Measurements from ENCODE around the gene SLC13A3.

Gene SLC13A3

DNA sequence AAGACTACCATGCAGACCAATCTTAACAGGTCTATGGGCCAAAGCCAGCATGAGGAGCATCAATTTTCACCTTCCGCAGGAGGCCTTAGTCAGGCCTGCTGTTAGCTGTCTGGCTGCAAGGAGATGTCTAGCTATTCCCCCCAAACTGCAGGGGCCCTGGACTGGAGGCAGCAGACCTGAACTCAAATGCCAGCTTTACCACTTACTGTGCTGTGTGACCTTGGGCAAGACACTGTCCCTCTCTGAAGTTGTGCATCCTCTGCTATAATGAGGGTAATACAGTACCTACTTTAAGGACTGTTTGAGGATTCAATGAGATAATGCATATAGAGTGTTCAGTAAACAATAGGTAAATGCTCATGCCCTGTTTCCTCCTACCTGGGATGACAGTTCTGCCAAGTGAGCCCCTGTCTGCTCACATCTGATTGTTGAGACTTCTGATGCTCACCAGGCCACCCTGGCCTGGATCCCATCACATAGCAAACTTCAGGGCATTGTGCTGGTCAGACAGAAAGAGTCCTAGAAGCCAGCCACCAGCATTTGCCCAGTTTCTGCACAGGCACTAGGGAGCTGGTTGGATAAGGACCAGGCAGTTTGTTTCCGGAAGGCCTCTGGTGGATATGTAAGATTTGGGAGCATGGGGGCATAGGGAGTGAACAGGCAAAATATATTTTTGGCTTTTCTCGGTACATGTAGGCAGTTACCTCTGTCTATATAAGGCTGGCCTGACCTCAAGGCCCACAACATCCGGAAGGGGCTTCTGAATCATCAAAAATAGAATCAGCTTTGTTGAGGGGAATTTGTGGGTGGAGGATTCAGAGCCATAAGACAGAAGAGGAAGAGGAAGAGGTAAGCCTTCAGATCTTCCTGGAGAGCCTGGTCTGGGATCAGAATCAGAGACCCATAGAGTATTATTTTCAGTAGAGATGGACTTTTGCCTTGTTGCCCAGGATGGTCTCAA lies 98.5 kb downstream of the SLC13A3 start:
- no peak for DNase-seq

DNA sequence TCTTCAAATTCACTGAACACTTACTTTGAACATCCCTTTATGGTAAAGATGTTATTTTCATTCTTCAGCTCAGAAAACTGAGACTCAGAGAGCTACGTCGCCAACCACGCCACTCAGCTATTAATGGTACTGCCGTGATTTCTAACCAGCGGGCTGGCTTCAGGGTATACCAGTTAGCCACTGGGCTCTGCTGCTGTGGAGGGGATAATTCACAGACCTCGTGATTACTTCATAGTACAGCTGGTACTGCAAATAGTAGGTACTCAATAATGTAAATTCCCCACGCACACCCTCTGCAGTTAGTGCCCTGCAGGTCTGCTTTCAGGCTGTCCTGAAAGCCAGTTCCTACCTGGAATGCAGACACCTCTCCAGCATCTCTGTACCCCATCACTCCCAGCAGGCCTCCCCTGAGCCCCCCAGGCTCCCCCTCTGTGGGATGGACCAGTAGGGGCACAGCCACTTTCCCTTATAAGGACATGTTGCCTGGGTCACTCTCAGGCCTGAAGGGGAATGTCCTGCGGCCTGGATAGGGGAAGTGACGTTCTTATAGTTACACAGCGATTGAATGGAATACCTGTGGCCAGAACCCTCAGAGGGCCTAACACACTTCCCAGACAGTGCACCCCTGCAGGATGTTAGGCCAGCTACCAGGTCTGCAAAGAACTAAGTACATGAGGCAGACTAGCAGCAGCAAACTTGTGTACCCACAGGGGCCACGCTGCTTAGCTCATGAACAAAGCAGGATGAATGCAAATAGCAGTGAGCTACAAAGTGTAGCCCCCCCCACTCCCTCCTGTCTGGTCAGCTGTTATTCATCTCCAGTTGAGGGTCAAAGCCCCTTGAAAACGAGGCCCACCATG lies 99.5 kb downstream of the SLC13A3 start:
- no peak for DNase-seq

DNA sequence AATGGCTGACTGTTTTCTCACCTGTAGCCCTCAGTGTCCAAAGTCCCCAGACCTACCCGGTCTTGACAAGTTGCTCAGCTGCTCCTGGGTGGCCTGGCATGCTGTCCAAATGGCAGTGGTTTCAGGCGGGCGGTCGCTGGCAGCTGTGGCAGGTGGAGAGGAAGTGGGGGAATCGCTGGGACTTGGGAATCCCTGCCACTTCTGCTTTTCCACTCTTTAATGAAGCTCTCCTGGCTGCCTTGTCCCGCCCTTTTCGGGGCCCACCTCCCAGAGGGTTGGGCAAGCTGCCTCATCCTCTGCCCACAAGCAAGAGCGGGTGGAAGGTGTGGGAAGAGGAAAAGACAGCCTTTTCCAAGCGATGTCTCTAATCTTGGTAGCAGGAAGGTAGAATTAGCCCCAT lies 100.8 kb downstream of the SLC13A3 start, which contains the start of gene OCSTAMP:
Gene OCSTAMP, minus strand, starts transcription at position 194 of the 400 bp plus-strand sequence. Its CDS starts 94 bp downstream, at position 100.
- no peak for DNase-seq

DNA sequence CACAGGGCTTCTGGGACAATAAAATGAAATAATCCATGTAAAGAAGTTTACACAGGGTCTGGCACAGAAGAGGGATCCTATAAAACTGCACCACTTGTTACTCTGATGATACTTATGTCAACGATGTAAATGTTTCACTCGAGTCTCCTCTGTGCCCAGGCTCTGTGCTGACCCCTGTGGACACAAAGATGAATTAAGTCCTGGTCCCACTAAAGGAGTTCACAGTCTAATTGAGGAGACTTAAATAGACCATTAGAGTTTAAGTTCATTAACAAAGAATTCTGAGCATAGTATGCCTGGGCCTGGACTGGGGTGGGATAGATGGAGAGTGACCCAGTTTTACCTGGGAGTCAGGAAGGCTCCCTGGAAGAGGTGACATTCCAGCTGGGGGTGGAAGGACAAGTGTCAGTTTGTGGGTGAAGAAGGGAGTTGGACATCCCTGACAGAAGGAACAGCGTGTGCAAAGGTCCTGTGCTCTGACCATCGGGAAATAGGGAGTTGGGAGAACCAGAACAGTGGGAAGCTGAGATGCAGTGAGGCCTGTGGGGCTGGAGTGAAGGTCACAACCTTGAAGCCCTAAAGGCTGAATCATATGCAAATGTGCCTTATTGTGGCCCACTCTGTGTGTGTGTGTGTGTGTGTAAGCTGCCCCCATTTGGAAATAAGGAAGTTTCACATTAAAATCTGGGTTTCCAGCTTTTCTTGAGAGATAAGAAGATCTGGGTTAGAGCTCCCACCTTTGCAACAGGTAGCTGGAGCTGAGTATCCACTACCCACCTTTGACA lies 101.9 kb downstream of the SLC13A3 start:
- no peak for DNase-seq

DNA sequence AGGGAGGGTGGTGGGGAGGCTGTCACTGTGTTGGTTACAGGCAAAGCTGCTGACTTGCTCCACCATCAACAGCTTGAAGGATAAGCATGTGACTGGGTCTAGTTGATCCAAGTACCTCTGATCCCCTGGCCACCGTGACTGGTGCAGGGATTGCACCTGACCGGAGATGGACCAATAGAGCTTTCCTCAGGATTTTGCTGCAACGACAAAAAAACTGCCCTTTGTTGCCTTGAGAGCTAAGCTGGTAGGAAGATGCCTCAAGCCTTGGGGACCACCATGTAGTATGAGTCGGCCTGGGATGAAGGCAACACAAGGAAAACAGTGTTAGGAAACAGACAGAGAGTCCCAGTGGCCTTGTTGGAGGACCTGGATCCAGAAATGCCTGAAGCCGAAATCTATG lies 102.6 kb downstream of the SLC13A3 start:
- no peak for DNase-seq

DNA sequence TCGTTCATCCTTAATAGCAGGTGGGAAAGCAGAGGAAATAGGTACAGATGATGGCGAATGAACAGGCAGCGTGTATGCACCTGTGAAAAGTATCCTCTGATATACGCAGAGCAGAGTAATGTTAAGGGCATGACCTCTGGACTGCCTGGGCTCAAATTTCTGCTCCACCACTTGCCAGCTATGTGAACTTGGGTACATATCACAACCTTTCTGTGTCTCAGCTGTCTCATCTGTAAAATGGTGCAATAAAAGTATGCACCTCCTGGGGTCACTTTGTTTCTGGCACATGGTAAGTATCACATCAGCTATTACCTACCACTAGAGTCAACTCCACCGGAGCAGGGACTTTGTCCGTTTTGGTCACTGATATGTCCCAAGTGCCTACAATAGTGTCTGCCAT lies 103.3 kb downstream of the SLC13A3 start:
- no peak for DNase-seq

DNA sequence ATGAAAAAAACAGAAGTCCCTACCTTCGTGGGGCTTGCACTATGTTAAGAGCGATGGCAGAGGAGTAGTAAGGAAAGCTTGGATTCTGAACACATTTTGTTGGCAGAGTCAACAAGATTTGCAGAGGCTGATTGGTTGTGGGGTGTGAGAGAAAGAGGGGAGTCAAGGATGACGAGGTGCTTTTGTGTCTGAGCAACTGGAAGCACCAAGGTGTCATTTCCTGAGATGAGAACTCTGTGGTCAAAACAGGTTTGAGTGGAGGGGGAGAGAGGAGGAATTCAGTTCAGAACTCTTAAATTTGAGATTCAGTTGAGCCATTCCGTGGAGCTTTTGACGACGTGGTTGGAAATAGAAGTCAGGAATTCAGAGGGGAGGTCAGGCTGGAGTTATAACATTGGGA lies 104.3 kb downstream of the SLC13A3 start:
- DNase-seq: no peak

DNA sequence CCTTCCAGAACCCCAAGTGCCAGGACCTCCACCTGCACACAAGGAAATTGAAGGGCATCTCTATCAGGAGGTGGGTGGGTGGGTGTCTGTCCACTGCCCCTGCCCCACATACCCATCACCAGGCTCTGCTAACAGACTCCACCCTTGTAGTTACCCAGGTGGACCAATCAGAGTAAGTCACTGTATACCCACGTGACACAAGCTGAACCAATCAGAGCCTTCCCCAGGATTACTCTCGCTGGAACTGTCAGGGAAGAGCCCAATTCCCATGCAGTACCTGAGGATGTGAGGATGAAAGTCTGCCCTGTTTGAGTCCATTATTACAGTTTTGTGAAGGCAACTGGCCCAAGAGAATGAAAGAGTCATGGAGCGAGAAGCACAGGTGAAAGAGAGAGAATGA lies 105.0 kb downstream of the SLC13A3 start:
- DNase-seq: no peak

DNA sequence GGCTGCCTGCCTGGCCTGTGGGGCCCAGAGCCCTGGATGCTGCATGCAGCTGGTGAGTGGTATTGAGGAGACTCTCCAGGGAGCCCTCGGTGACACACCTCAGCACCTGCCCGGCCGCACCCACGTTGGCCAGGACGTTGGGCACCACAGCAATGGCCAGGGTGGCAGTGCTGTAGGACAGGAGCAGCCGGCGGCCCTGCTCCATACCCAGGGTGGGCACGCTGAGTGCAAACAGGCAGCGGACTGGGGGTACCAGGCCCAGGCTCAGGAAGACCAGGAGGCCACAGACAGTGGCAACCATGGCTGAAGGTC lies 105.5 kb downstream of the SLC13A3 start:
- DNase-seq: no peak

DNA sequence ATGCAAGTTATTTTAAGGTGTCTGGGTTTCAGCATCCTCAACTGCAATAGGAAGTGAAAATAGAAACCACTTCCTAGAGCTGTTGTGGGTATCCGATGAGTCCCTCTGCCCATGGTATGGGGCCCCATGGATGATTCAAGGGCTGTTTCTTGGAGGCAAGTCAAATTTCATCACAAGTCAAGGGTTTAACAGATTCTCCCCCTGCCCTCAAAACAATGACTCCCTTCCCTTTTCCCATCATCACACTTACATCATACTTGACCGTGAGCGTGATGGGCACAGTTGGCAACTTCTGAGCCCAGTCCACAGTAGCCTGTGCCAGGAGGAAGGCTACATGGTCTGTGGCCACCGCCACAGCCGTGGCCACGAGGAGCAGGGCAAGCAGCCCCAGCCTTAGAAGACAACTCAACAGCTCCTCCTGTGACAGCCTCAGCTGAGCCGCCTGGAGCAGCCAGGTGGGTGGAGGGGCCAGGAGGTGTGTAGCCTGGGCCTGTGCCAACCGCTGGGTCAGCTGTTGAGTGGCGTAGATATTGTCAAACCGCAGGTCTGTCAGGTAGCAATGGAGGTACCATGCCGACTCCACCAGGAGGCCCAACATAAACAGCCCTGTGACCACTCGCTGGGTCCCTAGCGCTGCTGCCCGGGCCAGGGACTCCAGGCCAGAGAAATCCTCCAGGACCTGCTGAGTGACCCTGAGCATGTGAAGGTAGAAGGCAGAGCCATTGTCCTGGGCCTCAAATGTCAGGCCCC lies 106.0 kb downstream of the SLC13A3 start:
- no peak for DNase-seq

DNA sequence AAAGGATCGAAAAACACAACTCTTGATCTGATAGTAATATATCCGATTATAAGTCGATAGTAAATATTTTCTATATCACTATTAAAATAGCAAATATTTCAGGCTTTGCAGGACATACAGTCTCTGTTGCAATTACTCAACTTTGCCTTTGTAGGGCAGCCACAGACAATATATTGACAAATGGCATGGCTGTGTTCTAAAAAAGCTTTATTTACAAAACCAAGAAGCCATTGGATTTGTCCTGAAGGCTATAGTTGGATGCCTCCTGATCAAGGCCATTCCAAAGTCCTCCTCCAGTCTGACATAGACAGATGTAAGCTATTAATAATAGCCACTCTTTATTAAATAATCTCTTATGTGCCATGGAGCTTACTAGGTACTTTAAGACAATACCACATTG lies 106.7 kb downstream of the SLC13A3 start:
- DNase-seq: no peak

DNA sequence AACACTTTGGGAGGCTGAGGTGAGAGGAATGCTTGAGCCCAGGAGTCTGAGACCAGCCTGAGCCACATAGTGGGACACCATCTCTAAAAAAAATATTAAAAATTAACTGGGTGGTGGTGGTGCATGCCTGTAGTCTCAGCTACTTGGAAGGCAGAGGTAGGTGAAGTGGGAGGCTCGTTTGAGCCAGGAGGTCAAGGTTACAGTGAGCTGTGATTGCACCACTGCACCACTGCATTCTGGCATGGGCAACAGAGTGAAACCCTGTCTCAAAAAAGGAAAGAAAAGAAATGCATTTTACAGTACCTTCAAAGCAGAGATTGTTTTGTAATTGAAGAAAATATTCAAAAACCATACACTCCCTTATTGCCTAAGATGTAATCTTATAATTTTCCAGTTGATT lies 107.3 kb downstream of the SLC13A3 start:
- no peak for DNase-seq

DNA sequence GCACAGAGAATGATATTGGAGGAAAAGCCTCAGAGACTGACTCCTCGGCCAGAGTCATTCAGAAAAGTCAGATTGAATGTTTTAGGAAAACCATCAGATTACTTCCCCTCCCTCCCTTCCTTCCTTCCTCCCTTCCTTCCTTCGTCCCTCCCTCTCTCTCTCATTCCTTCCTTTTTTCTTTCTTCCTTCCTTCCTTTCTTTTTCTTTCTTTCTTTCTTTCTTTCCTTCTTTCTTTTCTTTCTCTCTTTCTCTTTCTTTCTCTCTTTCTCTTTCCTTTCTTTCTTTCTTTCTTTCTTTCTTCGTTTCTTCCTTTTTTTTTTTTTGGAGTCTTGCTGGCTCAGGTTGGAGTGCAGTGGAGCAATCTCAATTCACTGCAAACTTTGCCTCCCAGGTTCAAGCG lies 108.2 kb downstream of the SLC13A3 start:
- no peak for DNase-seq

DNA sequence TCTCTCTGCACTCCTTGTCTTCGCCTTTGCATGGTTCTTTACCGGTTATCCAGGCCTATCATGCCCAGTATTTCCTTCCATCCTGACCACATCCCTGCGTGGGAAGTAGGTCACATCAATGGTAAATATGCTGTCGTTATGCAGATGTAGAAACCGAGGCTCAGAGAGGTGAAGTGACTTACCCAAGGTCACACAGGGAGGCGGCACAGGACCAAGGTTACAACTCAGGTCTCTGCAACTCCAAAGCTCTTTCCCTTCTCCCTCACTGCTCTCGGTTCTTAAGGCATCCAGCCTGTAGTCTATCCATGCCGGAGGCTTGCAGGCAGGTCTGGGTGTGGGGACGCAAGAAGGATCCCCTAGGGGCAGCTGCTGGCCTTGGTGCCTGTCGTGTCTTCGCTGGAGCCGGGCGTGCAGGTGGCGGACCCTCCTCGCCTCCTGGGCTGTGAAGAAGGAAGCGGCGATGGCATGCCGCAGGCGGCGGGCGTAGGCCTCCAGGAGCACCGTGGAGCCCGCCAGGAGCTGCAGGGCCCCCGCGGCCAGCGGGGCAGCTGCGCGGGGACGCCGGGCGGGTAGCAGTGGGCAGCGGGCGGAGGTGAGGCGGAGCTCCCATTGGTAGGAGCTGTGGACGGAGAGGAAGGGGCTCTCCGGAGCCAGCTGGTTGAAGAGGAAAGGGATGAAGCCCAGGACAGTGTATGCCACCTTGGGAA lies 109.9 kb downstream of the SLC13A3 start:
- peak; percentile 9 for DNase-seq

DNA sequence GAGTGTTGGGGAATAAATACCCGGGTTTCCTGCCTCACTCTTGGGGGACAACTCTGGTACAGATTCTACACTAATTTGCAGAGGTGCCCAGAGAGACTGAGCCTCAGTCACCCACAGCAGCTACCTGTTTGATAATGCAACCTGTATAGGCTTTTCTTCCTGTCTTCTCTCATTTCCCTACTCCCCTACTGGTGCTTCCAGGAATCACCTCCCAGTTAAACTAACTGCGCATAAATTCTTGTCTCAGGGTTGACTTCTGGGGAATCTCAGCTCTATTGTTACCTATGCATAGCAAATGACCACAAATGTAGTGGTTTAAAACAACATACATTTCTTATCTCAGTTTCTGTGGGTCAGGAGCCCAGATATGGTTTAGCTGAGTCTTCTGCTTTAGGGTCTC lies 112.1 kb downstream of the SLC13A3 start:
- DNase-seq: no peak

DNA sequence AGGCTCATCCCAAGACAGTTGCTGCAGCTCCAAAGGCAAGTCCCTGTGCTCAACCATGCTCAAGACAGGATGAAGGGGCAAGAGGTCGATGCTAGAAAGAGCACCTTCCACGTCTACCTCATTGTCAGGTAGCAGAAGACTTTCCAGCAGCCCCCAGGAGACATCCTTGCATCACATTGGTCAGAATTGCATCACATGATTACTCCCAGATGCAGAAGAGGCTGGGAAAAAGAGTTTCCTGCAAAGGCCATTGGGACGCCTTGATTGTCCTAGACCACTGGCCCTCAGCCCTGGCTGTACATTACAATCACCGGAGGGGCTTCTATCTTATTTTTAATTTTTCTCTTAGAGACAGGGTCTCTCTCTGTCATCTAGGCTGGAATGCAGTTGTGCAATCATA lies 120.6 kb downstream of the SLC13A3 start:
- DNase-seq: no peak

DNA sequence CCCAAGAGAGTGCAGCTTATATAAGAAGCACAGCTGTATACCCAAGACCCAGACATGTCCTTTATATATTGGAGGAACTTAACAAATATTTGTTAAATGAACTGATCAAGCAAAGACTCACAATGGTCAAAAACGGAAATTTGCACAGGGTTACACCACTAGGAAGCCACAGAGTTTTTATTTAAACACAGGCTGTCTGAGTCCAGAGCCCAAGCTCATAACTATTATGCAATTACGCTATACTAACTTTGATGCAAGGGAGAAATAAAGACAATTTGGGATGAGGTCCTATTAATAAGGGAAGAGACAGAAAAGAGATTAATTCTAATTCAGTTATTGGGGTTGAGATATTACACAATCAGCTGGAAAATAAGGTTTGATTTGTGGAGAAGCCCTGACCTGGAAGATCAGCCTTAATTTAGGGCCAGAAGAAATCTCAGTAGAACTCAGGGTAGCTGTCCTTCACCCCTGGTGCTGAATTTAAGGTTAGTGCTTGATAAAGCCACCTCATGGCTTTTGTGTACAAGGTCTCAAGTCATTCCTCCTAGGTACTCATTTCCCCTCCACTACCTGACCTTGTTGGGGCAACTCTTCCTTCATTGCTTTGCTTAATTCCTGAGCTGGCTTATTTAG lies 127.4 kb downstream of the SLC13A3 start:
- no peak for DNase-seq

DNA sequence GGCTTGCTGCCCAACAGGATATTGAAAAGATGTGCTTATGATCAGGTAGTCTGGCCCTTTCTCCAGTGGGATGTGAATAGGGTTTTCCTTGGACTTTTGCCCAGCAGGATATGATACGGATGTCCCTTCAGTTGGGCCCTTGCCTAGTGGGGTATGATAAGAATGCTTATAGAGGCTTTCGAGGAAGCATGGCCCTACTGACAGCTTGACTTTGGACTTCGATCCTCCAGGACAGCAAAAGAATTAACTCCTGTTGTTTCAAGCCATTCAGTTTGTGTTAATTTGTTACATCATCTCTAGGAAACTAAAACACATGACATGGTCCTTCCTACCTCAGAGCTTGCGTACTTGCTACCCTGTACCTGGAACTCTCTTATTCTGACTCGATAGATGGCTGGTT lies 128.2 kb downstream of the SLC13A3 start:
- no peak for DNase-seq

DNA sequence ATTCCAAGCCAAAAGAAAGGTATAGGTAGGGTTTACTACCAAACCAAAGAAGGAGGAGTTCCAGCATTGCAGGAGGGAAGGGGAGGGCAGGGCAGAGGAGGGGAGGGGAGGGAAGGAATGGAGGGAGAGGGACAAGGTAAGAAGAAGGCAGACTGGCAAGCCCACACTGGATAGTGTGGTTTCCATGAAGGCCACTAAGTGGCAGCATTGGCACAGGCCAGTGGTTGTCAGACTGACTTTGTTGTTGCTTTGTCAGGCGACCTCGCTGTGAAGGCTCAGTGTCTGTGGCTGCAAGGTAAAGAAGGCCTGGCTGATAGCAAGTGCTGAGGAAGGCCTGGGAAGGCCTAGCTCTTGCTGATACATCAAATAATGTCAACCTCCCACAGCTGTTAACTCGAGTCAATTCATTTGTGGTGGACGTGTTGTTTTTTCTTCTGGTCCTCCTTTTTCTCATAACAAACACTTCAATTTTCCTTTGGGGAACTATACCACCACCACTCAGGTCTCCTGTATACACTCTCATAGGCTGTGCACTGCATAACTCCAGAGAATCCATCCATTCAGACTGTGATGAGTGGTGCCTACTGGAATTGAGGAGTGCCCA lies 130.2 kb downstream of the SLC13A3 start:
- DNase-seq: peak; percentile 50

DNA sequence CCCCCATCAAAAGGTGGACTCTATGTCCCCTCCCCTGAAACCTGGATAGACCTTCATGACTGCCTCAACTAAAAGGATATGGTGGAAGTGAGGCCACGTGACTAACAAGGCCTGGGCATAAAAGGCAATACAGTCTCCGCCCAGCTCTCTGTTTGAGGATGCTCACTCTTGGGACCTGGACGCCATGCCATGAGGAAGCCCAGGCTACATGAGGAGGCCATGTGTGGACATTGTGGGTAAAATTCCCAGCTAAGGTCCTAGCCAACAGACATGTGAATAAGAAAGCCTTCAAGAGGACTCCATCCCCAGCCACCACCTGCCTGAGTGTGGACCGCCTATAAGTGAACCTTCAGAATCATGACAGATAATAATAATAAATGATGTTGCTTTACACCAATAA lies 130.7 kb downstream of the SLC13A3 start:
- no peak for DNase-seq

Data from retina (tissue), 1 donor.